Thoracic aorta (tissue), 2 donors: ENCODE data around the gene ZNF423. TPM values are rescaled to one million over a fixed set of nuclear protein-coding genes. Genes with fewer than 3 reads are reported as not detected.
A peak's percentile ranks its signal among the peaks of the same experiment; 100 is the strongest.
"Not testable (repeated sequence)": the region's sequence is repeated elsewhere in the genome, so short reads cannot be mapped to it uniquely, and the experiment has no call there.

ENCODE experiments used
- ATAC-seq: fragments of 150-250 bp; one replicate; pipeline ENCODE4 v1.8.0; 2017; ENCODE audit warnings: low read depth; ENCODE audit not compliant: insufficient number of reproducible peaks, low FRiP score
- DNase-seq: peaks from one replicate; pipeline ENCODE4 v3.0.0-alpha.2; 2020; ENCODE audit warnings: low spot score
- H3K27ac ChIP-seq, 2 donors: fragments of 200-600 bp; sonication (generic); 1 replicate in 1 of 2; 2 replicates in 1 of 2; pipeline ENCODE4 v1.5.1; 2016; ENCODE audit warnings: mild to moderate bottlenecking in 2 of 2, moderate library complexity in 2 of 2
- H3K27me3 ChIP-seq: fragments of 200-600 bp; sonication (generic); replicated peaks from 2 replicates; pipeline ENCODE4 v1.6.0; 2016; ENCODE audit warnings: mild to moderate bottlenecking; ENCODE audit not compliant: insufficient read depth
- H3K36me3 ChIP-seq: fragments of 200-600 bp; sonication (generic); one replicate; pipeline ENCODE4 v1.5.1; 2016
- H3K4me1 ChIP-seq, 2 donors: fragments of 200-600 bp; sonication (generic); 1 replicate in 1 of 2; 2 replicates in 1 of 2; pipeline versions ENCODE4 v1.5.1 to v1.6.0; 2016; ENCODE audit warnings: low read depth in 2 of 2, mild to moderate bottlenecking in 1 of 2; ENCODE audit not compliant: control insufficient read depth in 1 of 2
- H3K4me3 ChIP-seq: fragments of 200-600 bp; sonication (generic); 2 replicates; pipeline ENCODE4 v1.5.1; 2016; ENCODE audit warnings: mild to moderate bottlenecking
- H3K9me3 ChIP-seq: fragments of 200-600 bp; sonication (generic); 2 replicates; pipeline ENCODE4 v1.5.1; 2016
- total RNA-seq, 2 donors: library from RNA; depleted of rRNA; stranded (reverse); fragments of >200 nt; gene quantifications; one replicate each; pipeline versions ENCODE4 v1.1.0 to v1.2.3, GENCODE V29; 2016
- TF ChIP-seq, protein P1 (sequence below): fragments of 200-600 bp; sonication (generic); IDR thresholded peaks from one replicate; pipeline ENCODE4 v1.5.1; 2019; ENCODE audit warnings: antibody characterized with exemption

ZNF423 gene
- total RNA-seq, 2 donors from 2014 or later, result 16.2 to 22.9 TPM

DNA sequence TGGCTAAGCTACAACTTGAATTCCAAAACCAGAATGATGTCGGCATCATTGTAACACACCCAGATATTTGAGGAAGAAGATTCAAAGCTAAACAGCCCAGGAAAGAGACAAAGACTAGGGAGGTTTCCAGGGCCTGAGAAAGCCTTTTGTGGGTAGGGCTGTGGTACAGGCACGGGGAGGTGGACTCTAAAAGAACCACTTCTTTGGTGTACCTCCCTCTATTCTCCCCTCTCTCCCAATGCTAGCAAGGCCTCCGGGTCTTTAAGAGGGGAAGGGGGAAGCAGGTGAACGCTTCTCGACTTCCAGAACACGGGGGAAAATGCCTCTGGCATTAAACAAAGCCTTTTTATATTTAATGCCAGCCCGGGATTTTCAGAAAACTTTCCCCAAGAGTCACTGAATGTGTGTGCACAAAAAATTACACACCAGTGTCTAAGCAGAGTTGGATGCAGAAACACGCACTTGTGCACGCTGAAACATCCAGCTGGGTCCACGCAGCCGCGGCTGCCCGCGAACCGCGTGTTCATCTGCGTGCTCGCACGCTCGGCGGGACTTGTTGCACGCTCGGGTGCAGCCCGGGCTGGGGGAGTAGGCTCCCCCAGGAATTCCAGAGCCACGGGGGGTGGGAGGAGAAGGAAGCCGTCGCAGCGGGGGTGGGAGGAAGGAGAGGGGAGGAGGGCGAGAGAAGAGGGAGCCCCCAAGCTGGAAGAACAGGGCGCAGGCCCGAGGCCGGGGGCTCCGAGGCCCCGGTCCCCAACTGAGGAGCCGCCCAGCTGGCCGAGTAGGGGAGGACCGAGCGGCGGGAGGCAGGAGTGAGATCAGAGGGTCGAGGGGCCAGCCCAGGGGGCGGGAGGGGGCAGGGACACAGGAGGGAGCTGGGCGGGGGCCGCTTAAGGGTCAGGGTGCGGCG, 20.1 kb upstream of the ZNF423 start:
- H3K27me3 ChIP-seq, result no peaks in the 10 kb centered on the region
- no peaks in the 10 kb centered on the region for H3K9me3 ChIP-seq
- H3K27ac ChIP-seq, result no peak overlapping the region
- peak overlapping the region; percentile 64 for H3K4me3 ChIP-seq
- no peak for ATAC-seq
- no peak for DNase-seq
- TF ChIP-seq, protein P1, sequence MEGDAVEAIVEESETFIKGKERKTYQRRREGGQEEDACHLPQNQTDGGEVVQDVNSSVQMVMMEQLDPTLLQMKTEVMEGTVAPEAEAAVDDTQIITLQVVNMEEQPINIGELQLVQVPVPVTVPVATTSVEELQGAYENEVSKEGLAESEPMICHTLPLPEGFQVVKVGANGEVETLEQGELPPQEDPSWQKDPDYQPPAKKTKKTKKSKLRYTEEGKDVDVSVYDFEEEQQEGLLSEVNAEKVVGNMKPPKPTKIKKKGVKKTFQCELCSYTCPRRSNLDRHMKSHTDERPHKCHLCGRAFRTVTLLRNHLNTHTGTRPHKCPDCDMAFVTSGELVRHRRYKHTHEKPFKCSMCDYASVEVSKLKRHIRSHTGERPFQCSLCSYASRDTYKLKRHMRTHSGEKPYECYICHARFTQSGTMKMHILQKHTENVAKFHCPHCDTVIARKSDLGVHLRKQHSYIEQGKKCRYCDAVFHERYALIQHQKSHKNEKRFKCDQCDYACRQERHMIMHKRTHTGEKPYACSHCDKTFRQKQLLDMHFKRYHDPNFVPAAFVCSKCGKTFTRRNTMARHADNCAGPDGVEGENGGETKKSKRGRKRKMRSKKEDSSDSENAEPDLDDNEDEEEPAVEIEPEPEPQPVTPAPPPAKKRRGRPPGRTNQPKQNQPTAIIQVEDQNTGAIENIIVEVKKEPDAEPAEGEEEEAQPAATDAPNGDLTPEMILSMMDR, result no peak
- H3K36me3 ChIP-seq, result no peaks in the 10 kb centered on the region
- peaks cover 3 to 11% of the 10 kb centered on the region in 2 donors for H3K4me1 ChIP-seq

DNA sequence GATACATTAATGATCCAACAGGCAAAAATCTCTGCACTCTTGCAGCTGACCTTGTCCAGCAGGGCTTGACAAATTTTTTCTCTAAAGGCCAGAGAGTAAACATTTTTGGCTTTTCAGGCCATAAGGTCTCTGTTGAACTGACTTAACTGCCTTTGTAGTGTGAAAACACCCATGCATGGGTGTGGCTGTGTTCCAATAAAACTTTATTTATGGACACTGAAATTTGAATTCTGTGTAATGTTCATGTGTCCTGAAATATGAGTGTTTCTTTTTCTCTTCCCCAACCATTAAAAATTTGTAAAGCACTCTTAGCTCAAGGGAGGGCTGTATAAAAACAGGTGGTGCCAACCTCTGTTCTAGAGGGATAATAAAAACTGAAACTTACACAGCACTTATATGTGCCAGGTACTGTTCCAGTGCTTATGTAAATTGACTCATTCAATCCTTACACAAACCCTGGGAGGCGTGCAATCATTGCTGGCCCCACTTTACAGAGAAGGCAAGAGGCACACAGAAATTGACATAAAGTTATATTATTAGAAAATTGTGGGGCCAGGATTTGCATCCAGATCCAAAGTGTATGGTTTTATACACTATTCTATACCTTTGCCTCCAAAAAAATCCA, 18.8 kb upstream of the ZNF423 start:
- no peak for ATAC-seq
- H3K27me3 ChIP-seq, result no peaks in the 10 kb centered on the region
- no peak overlapping the region for H3K27ac ChIP-seq
- no peaks in the 10 kb centered on the region for H3K36me3 ChIP-seq
- peaks cover 3 to 11% of the 10 kb centered on the region in 2 donors for H3K4me1 ChIP-seq
- H3K9me3 ChIP-seq, result no peaks in the 10 kb centered on the region
- TF ChIP-seq, protein P1, result no peak
- H3K4me3 ChIP-seq, result no peak overlapping the region
- no peak for DNase-seq

DNA sequence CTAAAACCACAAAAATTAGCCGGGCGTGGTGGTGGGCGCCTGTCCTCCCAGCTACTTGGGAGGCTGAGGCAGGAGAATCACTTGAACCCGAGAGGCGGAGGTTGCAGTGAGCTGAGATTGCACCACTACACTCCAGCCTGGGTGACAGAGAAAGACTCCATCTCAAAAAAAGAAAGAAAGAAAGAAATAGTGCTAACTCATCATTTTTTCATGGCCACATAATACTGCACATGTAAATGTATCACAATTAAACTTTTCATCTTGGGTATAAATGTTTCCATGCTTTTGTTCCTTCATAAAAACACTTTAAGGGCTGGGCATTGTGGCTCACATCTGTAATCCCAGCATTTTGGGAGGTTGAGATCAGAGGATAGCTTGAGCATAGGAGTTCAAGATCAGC, 15.9 kb upstream of the ZNF423 start:
- H3K4me3 ChIP-seq, H3K9me3 ChIP-seq, ATAC-seq: not testable (repeated sequence)

DNA sequence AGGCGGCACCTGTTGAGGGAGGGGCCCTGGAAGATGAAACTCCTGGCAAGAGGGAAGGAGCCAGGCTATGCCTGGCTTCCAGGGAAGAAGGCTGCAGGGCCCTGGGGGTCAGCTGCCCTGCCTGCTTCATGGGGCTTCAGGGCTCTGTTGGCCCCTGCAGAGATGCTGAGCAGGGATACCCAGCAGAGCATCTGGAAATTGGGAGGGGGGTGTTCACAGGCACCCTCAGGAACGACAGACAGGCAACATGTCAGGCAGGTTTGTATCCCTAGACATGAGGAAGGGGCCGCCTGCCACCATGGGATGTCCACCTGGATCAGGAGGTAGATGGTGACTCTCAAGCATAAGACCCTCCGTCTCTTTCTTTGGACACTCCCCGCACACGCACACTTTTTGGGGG, 13.8 kb upstream of the ZNF423 start:
- Histone ChIP-seq H3K27me3 (no peaks in the 10 kb centered on the region), H3K4me1 (peaks cover 0 to 7% of the 10 kb centered on the region in 2 donors), H3K9me3 (no peaks in the 10 kb centered on the region), H3K4me3 (no peak overlapping the region), H3K27ac (no peak overlapping the region), H3K36me3 (no peaks in the 10 kb centered on the region)
- TF ChIP-seq, protein P1, result no peak
- DNase-seq, result no peak
- ATAC-seq, result no peak

More for the DNA sequence above, 15.9 kb upstream of the ZNF423 start:
- H3K36me3 ChIP-seq, H3K27me3 ChIP-seq, DNase-seq, H3K4me1 ChIP-seq, H3K27ac ChIP-seq: not testable (repeated sequence)

DNA sequence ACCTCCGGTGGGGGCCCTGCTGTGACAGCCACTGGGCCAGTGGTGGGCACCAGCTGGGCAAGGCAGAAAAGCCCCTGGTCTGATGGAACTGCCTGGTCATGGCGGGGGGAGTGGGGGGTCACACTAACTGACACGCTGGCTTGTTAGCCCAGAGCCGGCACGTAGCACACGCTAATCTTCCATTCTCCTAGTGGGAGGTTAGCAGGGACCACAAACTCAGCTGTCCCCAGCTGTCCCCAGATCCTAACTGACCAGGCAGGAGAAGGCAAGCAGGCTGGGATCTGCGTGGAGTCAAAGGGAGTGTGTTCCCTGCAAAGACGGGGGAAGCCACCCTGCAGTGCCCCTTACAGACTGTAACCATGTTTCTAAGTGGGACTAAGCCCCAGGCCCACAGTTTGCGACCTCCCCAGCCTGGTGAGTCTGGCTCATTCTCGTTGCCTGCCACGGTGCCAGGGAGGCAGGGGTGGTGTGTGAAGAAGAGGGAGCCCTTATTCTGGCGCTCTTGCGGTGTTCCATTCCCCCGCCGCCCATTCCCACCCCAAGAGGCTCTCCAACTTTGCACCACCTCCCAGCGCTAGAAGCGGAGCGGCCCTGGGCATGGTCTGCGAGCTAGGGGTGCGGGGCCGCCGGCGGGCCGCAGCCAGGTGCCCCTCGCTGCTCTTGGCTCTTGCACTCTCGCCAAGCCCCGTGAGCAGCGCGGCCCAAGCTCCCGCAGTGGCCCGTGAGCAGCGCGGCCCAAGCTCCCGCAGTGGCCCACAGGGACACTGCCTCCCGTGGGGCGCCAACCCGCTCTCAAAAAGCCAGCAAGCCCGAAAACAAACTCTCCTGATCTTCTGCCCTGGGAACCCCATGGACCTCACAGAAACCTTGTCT, 12.1 kb upstream of the ZNF423 start:
- Histone ChIP-seq H3K4me3 (no peak overlapping the region), H3K36me3 (no peaks in the 10 kb centered on the region), H3K27me3 (no peaks in the 10 kb centered on the region), H3K27ac (no peak overlapping the region), H3K9me3 (no peaks in the 10 kb centered on the region), H3K4me1 (peaks cover 0 to 7% of the 10 kb centered on the region in 2 donors)
- DNase-seq, result no peak
- TF ChIP-seq, protein P1, result no peak
- ATAC-seq, result no peak
